ENCODE results near the gene ANXA11.
"Not testable (repeated sequence)": the region's sequence is repeated elsewhere in the genome, so short reads cannot be mapped to it uniquely, and the experiment has no call there.

The ANXA11 gene

DNA sequence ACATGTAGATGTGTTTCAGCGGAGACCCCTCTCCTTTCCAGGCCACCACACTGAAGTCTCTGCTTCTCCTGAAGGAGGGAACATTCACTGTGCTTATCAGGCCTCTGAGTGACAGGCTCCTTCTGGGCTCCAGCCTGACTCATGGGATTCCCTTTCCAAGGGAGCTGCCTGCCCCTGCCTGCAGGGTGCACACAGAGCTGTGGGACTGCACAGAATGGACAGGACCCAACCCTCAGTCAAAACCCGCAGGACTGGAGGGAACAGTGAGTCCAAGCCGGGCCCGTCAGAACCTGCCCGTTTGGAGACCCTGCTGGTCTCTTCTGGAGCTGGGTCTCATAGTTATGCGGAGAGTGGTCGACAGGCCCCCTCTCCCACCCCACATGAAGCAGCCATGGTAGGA, 40.2 kb downstream of the ANXA11 start:
- DNase-seq (ENCODE audit: low read depth), result no peak

DNA sequence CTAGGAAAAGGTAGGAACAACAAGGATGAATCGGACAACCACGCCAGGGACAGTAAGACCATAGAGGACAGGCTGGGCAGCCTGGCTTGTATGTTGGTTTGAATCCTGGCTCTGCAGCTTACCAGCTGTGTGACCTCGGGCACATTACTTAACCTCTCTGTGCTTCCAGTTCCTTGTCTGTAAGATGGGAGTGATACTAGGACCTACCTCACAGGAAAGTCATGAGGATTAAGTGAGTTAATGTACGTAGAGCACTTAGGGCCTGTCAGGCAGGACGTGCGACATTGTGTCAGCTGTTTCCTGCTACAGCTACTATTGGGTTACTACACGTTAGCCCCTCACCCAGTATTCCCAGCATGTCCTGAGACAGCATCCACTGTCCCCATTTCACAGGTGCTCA, 40.7 kb downstream of the ANXA11 start:
- DNase-seq (ENCODE audit: low read depth), result no peak

DNA sequence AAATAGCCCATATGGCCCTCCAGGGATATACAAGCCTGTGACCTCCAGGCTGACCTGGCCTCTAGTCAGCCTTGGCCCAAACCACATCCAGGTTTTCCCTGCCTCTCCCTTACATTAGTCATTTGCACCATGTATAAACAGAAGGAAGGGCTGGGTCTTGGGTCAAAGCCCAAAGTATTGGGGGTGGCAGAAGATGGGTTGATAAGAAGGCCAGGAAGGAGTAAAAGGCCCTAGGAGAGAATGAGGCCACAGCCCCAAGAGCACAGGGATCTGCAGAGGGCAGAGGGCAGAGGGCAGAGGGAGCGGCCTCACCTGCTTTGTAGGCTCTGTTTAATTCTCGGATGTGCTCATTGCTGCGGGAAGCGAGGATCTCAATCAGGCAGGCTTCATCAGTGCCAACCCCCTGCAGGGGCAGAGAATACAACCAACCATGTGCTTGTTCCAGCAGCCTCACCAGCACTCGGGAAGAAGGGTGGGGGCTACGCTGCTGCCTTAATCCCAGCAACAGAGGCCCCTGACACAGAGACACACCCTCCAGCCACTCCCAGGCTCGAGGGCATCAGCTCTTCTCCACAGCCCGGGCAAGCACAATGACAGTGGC, 41.5 kb downstream of the ANXA11 start:
- no peak for DNase-seq (ENCODE audit: low read depth)

DNA sequence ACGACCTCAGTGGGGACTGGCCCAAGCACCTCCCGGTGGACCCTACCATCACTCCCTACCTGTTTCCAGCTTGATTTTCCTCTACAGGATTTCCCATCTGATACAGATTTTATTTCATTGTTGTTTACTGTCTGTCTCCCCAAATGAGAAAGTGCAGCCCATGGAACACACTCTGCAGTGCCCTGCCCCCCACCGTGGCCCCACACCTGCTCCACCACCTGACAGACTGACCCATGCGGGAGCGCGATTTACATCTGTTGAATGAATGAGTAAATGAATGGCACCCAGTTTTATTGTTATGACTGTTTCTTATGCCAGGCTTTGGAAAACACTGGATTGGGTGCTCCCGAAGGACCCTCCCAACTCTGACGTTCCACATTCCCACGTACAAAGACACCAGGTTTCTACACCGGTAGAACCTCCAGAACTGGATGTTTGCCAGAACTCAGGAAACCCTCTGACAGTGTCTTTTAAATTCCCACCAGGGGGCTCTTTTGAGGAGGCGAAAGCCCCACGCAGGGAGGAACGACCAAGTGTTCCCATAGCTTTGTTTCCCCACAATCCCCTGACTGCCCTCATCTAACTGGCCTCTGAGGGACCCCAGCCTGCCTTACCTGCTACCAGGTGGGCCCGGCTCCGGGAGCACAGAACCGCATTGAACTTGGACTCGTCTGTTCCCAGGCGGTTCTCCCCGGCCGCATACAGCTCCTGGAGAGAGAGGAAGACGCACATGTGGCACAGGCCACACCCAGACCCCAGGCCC, 43.8 kb downstream of the ANXA11 start:
- DNase-seq (ENCODE audit: low read depth), result no peak

DNA sequence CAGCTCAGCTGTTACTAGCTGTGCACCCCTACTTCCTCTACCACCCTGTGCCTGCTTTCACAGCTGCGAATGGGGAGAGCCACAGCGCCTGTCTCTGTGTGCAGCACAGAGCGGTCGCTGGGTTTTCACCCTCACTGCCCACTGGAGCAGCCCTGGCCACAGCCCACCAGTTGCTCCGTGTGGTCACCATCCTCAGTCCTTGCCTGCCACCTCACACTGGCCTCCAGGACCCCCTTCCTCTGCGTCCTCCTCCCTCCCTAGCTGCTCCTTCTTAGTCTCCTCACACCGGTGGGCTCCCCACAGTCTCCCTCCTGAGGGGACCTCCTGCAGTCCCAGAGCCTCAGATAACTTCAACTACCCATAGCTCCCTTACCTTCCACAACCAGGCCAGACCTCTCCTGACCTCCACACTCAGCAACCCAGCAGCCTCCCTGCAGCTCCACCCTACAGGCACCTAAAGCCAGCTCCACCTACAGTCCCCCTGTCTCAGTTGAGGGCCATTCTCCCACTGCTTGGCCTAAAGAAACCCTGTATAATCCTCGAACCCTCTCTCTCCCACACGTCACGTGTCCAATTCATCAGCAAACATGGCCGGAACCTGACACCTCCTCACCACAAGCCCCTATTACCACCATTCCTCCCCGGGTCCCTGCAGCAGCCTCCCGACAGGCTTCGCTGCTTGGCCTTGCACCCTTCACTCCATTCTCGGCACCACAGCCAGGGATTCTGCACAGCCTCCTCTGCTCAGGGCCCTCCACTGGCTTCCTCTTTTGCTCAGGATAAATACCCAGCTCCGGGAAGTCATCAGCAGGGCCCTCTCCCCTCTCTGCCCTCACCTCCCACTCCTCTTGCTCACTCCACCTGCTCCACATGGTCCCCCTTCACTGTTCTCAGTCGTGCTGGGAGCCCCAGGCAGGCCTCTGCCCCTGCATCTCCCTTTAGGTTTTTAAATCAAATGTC, 44.7 kb downstream of the ANXA11 start:
- no peak for DNase-seq (ENCODE audit: low read depth)

DNA sequence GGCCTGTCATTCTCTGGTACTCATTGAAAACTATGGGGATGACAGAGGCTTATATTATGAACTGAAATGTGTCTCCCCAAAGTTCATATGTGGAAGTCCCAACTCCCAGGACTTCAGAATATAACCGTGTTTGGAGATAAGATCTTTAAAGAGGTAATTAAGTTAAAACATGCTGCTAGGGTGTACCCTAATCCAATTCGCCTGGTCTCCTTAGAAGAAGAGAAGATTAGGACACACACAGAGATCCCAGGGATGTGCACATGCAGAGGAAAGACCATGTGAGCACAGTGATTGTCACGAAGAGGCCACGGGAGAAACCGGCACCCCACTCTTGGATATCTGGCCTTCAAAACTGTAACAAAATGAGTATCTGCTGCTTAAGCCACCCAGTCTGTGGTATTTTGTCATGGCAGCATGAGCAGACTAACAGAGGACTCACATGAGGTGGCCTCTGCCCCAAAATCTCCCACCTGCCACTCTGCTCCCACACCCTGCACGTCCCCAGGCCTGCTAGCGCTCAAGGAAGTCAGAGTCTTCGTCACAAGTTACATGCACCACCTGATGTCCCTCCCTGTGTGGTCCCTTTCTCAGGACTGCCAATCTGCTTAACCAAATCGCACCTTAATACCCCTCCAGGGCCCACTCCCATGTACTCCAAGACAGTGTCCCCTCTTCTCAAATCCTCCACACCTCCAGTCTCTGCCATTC, 46.0 kb downstream of the ANXA11 start:
- DNase-seq (ENCODE audit: low read depth), result no peak

DNA sequence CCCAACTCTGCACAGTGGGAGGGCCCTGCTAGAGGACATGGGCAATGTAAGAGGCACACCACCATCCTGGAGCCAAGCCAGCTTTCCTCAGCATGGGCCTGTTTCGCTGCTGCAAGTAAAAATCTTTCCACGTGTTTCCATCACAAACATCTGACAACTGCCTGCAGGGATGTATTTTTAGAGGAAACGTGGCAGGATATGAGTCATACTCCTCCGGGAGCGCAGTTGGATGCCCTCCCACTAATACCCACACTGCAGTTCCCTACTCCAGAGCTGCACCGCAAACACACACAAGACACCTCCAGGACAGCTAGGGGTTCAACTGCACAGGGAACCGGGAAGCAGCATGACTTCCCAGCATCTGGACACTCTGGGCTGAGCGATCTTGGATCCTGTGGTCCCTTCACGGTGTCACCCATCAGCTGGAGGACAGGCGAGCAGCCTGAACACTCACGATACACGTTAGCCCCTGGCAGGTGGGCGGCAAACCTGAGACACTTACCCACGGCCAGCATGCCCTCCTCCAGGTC, 46.7 kb downstream of the ANXA11 start:
- DNase-seq (ENCODE audit: low read depth), result no peak

DNA sequence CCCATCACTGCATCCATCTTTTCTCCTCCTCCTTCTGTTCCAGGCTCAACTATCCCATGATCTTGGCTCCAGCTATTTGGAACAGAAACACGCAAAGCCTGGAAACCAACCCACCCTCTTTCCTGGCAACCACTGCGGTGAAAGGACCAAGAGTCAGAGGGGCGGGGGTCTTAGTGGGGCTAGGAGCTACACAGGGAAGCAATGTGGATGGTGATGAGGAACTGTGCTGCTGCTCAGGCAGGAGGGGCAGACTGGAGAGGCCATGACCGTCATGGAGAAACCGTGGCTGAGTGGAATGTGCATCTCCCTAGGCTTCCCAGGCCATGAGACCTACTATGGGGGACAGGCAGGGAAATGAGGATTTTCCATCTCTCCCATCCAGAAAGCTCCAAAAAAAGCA, 47.2 kb downstream of the ANXA11 start:
- no peak for DNase-seq (ENCODE audit: low read depth)

DNA sequence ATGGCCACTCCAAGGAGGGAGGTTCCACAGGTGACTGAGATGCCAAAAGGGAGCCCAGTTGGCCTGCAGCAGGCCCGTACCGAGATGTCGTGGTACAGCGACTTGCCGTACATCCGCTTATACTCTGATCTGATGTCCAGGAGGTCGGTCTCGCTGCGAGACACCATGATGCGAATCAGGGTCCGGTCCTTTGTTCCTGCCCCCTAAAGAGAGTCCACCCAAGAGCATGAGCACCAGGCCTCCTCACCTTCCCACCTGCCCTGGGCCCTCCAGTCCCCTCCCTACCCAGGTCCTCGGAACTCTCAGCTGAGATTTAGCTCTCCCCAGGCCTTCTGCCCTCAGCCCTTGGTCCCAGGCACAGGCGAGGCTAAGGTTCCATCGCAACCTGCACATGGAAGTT, 47.8 kb downstream of the ANXA11 start:
- DNase-seq (ENCODE audit: low read depth), result no peak

DNA sequence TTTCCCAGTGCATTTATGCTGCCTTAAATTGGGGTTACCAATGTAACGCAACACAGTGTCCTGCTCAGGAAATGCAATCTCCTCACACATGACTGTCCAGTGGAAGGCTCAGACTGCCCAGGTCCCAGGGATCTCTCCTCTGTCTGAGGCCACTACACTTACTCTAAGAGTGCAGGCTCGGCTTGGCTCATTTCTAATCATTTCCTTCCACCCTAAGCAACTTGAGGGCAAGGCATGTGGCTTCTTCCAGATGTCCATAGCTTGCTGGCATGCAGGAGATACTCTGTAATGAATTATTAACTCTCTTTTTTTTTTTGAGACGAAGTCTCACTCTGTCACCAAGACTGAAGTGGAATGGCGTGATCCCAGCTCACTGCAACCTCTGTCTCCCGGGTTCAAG, 49.1 kb downstream of the ANXA11 start:
- DNase-seq (ENCODE audit: low read depth), result no peak

DNA sequence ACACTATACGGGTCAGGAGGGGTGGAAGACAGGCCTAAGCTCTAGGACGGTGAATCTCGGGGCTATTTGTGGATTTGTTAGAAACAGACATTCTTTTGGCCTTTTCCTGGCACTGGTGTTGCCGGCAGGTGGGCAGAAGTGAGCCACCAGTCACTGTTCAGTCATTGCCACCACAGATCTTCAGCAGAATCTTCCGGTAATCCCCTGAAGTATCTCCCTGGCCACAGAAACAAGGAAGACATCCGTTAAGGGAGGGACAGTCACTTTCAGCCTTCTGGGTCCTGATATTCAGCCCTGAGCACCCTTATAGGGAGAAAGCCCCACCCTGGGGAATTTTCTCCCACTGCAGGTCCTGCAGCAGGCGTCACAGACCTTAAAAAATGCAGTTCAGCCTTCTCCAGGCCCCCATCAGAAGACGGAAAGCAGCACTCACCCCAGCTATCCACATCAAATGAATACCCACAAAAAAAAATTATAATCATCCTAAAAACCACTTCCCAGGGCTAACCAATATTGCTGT, 49.6 kb downstream of the ANXA11 start:
- DNase-seq (ENCODE audit: low read depth), result no peak

DNA sequence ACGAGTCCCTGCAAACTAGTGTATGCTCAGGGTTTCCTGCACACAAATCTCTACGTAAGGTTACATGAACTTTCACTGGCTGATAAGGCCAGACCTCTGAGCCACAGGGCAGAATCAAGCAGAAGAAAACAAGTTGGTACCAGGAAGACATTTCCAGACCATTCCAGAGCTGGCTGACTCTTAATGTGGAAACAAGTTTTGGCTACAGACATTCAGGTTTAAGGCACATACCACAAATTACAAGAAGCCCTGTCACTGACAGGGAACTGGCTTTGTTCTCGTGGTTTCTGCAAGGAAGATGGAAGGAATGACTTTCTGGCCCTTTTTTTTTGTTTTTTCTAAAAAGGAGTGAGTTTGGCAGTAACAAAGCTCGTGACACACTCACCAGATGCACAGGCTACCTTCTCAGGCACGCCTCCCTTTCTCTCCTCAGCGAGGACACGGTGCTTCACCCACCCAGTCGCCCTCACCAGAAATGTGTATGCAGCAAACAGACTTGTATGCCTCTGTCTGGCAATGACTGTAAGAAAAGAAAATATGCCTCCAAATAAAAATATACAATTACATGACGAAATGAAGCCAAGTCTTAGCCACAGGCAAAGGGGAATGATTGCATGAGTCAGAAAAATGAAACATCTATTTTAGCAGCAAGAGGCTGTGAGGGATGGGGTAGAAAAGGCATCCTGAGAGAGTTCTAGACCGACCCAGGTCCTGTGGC, 50.2 kb downstream of the ANXA11 start:
- DNase-seq (ENCODE audit: low read depth), result no peak

DNA sequence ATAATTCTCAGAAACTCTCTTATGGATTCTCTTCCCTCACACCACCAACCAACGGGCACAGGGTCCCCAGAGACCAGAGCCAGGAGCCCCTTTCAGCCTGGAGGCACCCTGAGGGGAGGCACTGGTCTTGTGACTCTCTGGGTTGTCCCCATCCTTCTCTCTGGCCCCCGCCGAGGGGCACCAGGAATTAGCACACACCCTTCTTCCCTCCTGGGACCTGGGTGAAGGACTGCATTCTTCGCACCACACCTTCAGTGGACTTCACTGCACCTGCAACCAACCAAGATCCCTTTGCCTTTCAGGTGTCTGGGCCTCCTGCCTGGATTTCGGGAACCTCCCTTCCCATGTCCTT, 50.7 kb downstream of the ANXA11 start:
- no peak for DNase-seq (ENCODE audit: low read depth)

DNA sequence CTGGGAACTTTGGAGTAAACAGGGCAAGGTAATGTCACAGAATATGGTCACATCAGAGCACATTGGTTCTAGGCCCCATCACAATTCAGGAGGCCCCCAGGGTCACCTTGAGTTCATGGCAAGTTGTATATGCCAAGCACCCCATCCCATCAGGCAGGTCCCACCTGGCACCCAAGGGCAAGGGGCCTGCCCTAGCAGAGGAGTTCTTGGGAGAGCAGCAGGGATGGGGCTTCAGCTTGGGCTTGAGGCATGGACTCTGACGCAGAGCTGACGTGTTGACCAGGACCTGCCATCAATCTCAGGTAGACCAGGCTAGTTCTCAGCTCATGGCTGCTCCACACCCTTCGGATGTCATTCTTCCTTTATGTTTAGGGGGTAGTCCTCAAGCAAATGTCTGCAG, 51.9 kb downstream of the ANXA11 start:
- DNase-seq (ENCODE audit: low read depth), result no peak

DNA sequence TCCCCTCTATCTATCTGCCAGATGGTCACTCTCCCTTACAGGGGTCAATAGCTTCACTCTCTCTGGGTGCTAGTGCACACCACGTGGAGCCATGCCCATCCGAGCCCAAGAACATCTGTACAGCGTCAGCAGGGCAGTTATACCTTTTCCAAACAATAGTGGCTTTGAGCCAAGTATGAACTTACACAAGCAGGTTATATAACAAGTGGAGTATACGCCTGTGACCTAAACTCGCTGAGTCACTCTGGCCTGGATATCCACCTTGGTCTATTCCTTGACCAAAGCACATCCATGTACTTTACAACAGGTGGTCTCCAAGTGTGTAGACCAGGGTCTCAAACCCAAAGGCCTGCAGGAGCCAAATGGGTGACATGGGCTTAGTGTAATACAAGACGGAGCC, 52.5 kb downstream of the ANXA11 start:
- no peak for DNase-seq (ENCODE audit: low read depth)

DNA sequence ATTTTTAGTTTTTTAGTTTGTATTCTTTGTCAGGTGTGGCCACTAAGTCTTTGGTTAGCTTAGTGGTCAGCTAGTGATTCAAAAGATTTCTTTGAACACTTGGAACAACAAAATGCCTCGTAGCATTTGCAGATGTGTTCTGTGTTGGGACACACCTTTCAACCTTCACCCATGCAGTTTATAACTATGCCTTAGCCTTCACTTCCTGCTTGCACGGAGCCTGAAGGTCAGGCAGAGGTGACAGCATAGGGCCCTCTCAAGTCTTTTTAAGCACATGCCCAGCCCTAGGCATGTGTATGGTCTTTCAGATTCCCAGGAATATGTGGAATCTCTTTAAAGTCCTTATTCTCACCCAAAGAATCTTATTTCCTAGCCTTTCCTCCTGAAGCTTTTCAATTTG, 55.2 kb downstream of the ANXA11 start:
- DNase-seq (ENCODE audit: low read depth), result no peak

DNA sequence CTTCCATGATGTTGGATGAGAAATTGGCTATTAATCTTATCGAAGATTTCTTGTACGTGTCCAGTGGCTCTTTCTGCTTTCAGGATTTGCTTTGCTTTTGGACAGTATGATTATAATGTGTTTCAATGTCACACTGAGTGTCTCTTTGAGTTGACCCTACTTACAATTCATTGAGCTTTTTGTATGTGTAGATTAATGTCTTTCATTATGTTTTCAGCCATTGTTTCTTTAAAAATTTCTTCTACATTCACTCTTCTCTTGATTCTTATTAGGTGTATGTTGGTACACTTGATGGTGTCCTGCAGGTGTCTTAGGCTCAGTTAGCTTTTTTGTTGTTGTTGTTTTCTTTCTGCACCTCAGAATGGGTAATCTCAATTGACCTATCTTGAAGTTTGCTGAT, 56.2 kb downstream of the ANXA11 start:
- DNase-seq (ENCODE audit: low read depth), result no peak

DNA sequence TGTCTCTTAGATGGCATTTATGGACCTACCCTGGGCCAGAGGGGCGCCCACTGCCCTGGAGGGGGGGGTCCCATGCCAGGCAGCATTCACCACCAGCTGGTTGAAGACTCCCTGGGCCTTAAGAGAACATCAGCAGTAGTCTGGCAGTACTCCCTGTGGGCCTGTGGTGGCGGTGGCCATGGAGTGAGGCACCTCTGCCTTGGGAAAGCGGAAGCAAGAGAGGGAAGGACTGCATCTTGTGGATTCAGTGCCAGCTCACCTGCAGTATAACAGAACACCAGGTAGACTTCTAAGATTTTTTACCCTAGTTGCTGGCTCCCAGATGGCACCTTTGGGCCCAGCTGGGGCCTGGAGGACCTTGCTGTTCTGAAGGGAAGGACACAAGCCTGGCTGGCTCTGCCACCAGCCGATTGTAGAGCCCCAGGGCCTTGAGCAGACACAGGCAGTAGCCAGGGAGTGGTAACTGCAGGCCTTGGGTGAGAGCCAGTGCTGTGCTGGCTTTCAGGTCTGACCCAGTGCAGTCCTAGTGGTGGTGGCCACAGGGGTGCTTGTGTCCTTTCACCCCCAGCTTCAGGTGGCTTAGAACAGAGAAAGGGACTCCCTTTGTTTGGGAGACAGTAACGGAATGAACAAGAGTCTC, 57.1 kb downstream of the ANXA11 start:
- no peak for DNase-seq (ENCODE audit: low read depth)

DNA sequence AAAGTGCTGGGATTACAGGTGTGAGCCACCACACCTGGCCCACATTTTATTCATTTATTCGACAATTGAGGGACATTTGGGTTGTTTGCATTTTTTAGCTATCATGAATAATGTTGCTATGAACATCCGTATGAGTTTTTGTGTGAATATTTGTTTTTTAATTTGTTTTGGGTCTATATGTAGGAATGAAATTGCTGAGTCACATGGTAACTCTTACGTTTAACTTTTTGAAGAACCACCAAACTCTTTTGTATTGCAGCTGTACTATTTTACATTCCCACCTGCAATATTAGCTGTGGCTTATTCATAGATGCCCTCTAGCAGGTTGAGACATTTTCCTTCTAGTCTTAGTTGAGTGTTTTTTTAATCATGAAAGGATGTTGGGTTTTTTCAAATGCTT, 58.4 kb downstream of the ANXA11 start:
- no peak for DNase-seq (ENCODE audit: low read depth)

DNA sequence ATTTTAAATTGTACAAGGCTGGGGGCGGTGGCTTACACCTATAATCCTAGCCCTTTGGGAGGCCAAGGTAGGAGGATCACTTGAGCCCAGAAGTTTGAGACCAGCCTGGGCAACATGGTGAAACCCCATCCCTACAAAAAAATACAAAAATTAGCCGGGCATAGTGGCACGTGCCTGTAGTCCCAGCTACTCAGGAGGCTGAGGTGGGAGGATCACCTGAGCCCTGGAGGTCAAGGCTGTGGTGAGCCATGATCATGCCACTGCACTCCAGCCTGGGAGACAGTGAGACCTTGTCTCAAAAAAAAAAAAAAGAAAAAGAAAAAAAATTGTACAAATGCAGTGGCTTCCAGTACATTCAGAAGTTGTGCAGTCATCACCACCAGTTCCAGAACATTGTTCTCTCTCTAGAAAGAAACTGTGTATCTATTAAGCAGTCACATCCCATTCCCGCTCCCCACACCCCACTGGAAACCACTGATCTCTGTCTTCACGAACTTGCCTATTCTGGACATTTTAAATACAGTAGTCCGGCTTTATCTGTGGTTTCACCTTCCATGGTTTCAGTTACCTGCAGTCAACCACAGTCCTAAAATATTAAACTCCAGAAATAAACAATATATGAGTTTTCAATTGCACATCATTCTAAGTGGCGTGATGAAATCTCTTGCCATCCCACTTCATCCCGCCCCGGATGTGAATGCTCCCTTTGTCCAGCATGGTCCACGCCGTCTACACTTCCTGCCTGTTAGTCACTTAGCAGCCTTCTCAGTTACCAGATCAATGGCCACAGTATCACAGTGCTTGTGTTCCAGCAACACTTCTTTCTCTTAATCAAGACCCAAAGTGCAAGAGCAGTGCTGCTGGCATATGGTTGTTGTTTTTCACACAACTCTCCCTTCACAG, 59.7 kb downstream of the ANXA11 start:
- DNase-seq (ENCODE audit: low read depth), result not testable (repeated sequence)
